GM10248 (cell line): Measurements from ENCODE around the gene DIP2B.

ENCODE experiments used
- CTCF ChIA-PET: fragments of 300-600 bp; sonication (Branson Sonifier 250); formaldehyde crosslinking; extraction: SDS; loops from one replicate; lab custom pipeline; 2021; ENCODE audit warnings: antibody characterized with exemption; lab: Yijun Ruan, JAX
- POLR2A ChIA-PET: fragments of 350-650 bp; sonication (Branson Sonifier 250); formaldehyde crosslinking; extraction: SDS; loops from one replicate; lab custom pipeline; 2020; ENCODE audit warnings: antibody characterized with exemption; lab: Yijun Ruan, JAX
- DNase-seq: peaks from one replicate; pipeline ENCODE4 v3.0.0; 2012; ENCODE audit errors: extremely low spot score
- TF ChIP-seq, protein P1 (sequence below): IDR thresholded peaks from 2 replicates; pipeline ENCODE4 v1.5.1; 2012; ENCODE audit warnings: mild to moderate bottlenecking, low read depth; ENCODE audit errors: extremely low read depth, missing control alignments, control extremely low read depth

The DIP2B gene

DNA sequence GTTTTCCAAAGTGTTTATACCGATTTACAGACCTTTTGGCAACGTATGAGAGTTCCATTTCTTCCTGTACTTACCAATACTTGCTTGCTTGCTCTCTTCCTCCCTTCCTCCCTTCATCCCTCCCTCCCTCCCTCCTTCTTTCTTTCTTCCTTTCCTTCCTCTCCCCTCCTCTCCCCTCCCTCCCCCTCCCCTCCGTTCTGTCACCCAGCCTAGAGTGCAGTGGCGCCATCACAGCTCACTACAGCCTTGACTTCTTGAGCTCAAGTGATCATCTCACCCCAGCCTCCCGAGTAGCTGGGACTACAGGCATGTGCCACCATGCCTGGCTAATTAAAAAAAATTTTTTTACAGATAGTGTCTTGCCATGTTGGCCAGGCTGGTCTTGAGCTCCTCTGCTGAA is 40.4 kb downstream of the DIP2B start:
- ChIA-PET POLR2A (interaction anchor here (0.6 kb wide), 1 partner anchor 374 kb away, joined by 5 read pairs; no protein-coding TSS in a partner anchor), CTCF (interaction anchor here (0.9 to 1.2 kb wide), 3 partner anchors 8 to 27 kb away, joined by 3 to 4 read pairs (median 3); no protein-coding TSS in a partner anchor)
- TF ChIP-seq, protein P1, sequence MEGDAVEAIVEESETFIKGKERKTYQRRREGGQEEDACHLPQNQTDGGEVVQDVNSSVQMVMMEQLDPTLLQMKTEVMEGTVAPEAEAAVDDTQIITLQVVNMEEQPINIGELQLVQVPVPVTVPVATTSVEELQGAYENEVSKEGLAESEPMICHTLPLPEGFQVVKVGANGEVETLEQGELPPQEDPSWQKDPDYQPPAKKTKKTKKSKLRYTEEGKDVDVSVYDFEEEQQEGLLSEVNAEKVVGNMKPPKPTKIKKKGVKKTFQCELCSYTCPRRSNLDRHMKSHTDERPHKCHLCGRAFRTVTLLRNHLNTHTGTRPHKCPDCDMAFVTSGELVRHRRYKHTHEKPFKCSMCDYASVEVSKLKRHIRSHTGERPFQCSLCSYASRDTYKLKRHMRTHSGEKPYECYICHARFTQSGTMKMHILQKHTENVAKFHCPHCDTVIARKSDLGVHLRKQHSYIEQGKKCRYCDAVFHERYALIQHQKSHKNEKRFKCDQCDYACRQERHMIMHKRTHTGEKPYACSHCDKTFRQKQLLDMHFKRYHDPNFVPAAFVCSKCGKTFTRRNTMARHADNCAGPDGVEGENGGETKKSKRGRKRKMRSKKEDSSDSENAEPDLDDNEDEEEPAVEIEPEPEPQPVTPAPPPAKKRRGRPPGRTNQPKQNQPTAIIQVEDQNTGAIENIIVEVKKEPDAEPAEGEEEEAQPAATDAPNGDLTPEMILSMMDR: no peak
- no peak for DNase-seq

DNA sequence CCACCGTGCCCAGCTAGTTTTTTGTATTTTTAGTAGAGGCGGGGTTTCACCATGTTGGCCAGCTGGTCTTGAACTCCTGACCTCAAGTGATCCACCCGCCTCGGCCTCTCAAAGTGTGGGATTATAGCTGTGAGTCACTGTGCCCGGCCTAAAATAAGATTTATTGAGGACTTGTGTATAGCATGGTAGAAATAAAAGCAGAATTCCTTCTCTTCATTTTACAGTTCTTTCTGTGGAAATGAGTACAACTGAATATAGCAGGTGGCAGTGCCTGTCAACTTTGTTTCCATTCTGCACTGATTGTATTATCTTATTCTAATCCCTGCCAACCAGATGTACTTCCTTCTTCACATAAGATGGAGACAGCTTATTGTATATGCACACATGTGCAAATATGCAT is 41.0 kb downstream of the DIP2B start:
- POLR2A ChIA-PET: interaction anchor here (0.6 kb wide), 1 partner anchor 374 kb away, joined by 5 read pairs; no protein-coding TSS in a partner anchor
- TF ChIP-seq, protein P1: no peak
- no peak for DNase-seq
- CTCF ChIA-PET: interaction anchor here (0.9 to 1.2 kb wide), 3 partner anchors 9 to 28 kb away, joined by 3 to 4 read pairs (median 3); no protein-coding TSS in a partner anchor

DNA sequence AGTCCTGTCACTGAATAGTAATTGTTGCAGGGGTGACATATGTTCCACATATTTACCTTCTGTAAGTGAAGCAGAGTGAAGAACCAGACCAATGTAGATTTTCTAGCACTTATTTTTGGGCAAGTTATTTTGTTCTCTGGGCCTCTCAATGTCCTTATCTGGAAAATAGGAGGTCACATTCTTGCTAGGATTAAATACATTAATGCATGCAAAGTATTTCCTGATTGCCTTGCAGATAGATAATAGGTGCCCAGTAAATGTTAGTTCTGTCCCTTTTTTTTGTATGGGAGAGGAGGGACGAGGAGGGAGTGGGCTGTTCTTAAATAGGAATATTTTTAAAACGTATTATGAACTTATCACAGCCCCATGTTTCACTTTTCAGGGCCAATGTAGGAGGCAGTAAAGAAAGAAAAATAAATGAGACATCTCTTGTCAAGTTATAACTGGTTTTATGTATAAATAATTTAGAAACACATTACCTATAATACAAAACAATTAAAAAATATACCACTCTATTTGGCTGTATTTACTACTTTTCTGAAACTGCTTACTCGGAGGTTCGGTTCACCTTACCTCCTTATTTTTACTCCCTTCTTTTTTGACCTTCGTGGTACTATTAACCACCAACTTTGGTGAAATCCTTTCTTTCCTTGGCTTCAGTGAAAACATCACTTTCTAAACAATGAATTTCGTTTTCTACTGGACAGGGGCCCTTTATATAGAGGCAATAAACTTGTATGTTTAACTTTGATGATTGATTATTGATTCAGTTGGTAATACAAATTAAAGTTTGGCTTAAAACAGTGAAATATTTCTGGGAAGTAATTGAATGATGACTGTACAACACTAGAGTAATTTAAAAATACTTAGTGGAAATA is 41.9 kb downstream of the DIP2B start:
- POLR2A ChIA-PET: no interaction called here
- CTCF ChIA-PET: interaction anchor here (1.0 to 1.2 kb wide), 3 partner anchors 26 to 42 kb away, joined by 3 to 4 read pairs (median 4); partner anchors contain the start of gene DIP2B
- DNase-seq: no peak
- TF ChIP-seq, protein P1: no peak

DNA sequence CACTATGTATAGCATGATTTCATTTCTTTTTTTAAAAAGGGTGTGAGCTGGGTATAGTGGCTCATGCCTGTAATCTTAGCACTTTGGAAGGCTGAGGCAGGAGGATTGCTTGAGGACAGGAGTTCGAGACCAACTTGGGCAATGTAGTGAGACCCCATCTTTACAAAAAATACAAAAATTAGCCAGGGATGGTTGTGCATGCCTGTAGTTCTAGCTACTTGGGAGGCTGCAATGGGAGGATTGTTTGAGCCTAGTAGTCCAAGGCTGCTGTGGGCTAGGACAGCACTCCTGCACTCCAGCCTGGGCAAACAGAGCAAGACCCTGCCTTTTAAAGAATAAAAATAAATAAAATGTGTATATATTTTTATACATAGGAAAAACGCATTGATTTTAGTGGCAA is 43.0 kb downstream of the DIP2B start:
- ChIA-PET POLR2A (interaction anchor here (0.7 kb wide), 1 partner anchor 523 kb away, joined by 3 read pairs; the partner anchor contains the start of gene RACGAP1), CTCF (interaction anchor here (0.9 to 1.2 kb wide), 6 partner anchors 13 to 91 kb away, joined by 3 to 4 read pairs (median 4); partner anchors contain the start of gene DIP2B)
- no peak for DNase-seq
- TF ChIP-seq, protein P1: no peak

DNA sequence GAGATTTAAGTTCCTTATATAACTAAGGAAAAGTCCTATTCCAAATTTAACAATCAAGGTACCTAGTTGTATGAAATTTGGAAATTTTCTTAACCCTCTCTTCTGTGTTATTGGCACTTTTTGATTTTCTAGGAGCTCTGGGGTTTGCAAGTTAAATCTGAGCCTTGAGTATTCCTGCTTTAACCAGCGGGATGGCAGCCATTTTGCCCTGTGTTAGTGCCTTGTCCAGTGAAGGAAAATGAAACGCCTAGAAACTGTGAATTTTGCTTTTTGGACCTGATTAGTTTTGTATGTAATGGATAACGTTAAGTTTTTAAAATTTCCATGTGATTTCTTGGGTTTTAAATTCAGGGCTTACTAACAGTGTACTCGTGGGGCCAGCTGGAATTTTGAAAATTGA is 45.1 kb downstream of the DIP2B start:
- CTCF ChIA-PET: interaction anchor here (0.7 to 3.1 kb wide), 5 partner anchors 11 to 88 kb away, joined by 3 to 13 read pairs (median 3); partner anchors contain the start of gene DIP2B
- TF ChIP-seq, protein P1: no peak
- POLR2A ChIA-PET: interaction anchor here (0.7 kb wide), 1 partner anchor 19 kb away, joined by 4 read pairs; no protein-coding TSS in a partner anchor
- DNase-seq: no peak

DNA sequence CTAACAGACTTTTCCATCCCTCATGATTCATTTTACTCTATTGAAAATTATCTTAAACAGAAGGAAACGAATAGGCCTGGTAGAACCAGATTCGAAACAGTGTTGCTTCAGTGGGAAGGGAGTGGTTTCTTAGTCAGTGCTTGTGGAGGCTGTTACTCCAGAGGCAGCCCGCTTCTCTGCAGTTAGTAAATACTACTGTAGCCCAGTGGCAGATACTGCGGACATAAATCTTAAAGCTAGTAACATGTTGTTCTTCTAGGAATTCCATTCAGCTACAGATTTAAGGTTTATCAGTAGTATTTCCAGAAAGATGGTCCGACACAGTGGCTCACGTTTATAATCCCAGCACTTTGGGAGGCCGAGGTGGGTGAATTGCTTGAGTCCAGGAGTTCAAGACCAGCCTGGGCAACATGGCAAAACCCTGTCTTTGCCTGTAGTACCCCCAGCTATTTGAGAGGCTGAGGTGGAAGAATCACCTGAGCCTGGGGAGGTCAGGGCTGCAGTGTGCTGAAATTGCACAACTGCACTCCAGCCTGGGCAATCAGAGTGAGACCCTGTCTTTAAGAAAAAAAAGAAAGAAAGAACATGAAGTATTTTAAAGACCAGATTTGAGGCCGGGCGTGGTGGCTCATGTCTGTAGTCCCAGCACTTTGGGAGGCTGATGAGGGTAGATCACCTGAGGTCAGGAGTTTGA is 45.9 kb downstream of the DIP2B start:
- CTCF ChIA-PET: interaction anchor here (0.9 to 3.1 kb wide), 5 partner anchors 10 to 46 kb away, joined by 3 to 13 read pairs (median 5); partner anchors contain the start of gene DIP2B
- TF ChIP-seq, protein P1: no peak
- POLR2A ChIA-PET: interaction anchor here (0.6 kb wide), 1 partner anchor 348 kb away, joined by 5 read pairs; no protein-coding TSS in a partner anchor
- DNase-seq: no peak
